ENCODE measurements around the gene MRPS33.

DNA sequence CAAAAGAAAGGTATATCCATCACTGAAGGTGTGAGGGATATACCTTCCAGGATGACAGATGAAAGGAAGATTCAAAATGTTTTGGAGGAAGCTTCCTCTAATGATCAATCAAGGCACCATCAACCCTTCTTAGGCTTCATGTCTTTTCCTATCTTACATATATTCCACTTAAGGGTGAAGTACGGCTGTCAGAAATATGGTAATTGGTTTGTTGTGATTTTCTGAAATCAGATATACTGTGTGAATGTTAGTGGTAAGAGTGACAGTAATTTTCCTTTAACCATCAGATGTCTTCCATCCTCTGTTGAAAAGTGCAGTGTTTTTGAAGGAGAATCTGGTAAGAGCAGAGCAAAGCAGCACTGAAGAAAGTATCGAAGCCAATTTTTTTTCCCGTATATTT lies 2.8 kb upstream of the MRPS33 start:
- TF ChIP-seq POLR2AphosphoS5 (IDR thresholded peaks at IDR 0.05; ENCODE audit: borderline replicate concordance, low read depth, low read length), result no peak
- TF ChIP-seq EZH2 (IDR thresholded peaks at IDR 0.05), result no peak
- TF ChIP-seq FOXP2 (optimal IDR thresholded peaks at IDR 0.05; ENCODE audit: control extremely low read depth, extremely low read length, insufficient read depth), result no peak
